GM21619 (cell line): ENCODE data around the gene MRFAP1L1.
"Not testable (repeated sequence)": the region's sequence is repeated elsewhere in the genome, so short reads cannot be mapped to it uniquely, and the experiment has no call there.

Experiments used
- ATAC-seq: cut with Tn5 transposase; IDR thresholded peaks from one replicate; pipeline ENCODE4 v1.9.1; 2021; ENCODE audit not compliant: unreplicated experiment

Gene MRFAP1L1

DNA sequence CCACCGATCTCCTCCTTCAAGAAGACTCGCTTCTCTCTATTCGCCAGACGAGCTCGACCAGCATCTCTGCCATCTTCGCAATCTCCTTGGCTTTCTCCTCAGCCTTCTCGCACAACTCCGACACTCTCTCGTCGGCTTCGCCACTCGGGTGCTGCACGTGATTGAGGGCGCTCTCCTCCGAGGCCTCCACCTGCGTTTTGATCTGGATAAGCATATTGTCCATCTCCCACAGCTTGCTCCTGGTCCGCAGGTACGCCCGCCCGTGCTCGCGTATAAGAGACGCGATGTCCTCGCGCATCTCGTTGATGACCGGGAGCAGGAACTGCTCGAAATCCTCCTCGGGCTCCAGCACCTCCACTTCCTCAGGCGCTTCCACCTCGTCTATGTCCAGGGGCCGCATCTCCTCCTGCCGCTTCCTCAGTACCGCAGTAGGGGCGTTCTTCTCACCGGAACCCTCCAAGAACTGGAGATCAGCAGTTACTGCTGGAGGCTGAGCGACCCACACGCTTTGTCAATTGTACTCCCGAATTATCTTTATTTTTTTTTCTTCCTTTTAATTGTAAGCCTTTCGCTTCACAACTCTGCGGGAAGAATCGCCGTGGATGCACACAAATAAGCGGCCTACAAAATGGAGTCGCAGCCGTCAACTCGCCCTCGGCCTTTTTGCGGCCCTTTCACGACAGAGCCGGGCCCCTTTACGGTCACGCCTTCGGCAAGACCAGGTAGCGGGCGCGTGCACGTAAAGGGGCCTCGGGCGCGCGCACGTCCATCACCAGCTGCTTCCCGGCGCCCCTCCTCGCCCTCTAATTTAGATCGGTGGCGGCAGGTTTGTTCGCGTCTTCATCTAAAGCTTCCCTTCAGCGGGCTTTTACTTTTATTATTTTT is at the start of gene MRFAP1L1:
TSS of gene MRFAP1L1 (minus strand) at position 636 of the 885 bp plus-strand sequence. CDS start at position 400, 236 bp downstream.
- peak; percentile 59 for ATAC-seq

DNA sequence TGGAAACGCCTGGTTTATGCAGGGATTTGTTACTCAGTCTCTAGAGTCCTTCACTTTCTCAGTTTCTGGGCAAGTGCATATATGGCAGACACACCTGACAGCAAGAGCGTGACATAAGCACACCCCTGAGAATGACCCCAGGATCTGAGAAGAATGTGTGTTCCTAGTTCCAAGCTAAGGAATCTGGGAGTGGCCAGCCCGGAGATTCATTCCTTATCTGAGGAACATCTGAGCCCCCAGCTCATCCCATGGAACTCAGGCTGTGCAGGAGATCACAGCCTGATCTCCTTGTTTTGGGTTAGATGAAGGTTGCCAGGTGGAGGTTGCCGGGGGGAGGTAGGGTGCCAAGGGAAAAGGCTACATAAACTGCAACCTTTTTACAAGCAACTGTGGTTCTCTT is 49.1 kb upstream of the MRFAP1L1 start:
- ATAC-seq, result no peak

DNA sequence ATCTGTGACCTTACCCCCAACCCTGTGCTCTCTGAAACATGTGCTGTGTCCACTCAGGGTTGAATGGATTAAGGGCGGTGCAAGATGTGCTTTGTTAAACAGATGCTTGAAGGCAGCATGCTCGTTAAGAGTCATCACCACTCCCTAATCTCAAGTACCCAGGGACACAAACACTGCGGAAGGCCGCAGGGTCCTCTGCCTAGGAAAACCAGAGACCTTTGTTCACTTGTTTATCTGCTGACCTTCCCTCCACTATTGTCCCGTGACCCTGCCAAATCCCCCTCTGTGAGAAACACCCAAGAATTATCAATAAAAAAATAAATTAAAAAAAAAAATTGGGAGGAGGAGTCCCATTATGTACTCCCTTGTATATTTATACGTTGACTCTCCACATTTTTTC is 46.7 kb upstream of the MRFAP1L1 start:
- not testable (repeated sequence) for ATAC-seq

DNA sequence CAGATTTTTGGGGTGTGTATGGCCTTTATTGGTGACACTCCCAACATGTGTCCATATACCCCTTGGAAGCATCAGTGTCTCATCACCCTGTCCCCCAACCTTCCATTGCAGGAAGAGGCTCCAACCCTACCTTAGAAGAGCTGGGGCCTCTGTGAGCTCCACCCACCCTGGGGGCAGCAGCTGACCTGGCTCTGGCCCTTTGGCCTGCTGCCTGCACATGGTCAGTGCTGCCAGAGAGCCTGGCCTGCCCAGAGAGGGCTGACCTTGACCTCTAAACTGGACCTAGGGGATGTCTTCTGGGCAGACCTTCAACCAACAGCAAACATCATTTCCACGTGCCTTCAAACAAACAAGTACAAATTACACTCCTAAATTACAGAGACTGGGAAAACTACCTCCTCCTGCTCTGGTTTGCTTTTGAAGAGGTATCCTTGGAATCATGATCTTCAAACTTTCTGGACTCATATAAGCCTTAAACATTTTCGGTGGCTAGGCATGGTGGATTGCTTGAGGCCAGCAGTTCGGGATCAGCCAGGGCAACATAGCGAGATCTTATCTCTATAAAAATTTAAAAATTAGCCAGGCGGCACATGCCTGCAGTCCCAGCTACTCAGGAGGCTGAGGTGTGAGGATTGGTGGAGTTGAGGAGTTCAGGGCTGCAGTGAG is 45.6 kb upstream of the MRFAP1L1 start:
- ATAC-seq, result no peak

DNA sequence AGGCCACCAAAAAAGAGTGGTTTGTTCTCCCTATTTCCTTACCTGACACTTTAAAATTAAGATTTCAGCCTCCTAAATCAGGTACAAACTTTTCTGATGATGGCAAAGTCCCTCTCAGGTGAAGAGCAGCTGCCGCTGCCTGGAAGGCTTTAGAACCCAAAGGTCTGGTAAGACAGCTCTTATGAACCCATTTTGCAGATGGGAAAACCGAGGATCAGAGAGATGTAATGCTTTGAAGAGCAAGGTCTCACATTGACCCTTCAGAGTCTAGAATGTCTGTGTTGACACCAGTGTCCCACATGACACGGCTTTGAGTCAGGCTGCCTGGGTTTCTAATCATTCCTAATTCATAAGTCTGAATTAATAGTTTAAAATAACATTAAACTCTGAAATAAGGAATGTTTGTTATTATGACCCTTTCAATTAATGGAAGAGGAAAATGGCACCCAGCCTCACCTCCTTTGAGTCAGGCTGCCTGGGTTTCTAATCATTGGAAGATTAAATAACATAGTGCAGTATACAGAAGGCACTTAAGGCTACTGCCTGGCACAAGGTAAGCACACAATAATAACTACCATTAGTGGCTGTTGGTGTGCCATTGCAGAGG is 44.9 kb upstream of the MRFAP1L1 start:
- no peak for ATAC-seq

DNA sequence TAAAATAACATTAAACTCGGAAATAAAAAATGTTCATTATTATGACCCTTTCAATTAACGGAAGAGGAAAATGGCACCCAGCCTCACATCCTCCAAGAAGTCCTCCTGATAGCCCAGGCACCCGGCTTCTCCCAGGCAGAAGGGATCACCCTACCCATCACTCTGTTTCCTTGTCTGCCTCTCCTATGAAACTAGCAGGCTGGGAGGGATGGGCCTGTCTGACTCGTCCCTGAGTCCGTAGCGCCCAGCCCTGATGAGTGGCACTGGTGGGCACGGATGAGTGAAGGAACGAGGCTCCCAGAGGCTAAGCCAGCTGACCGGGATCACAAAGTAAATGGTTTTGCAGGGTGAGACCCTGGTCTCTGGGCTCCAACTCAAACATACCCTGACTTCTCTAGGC is 44.2 kb upstream of the MRFAP1L1 start:
- no peak for ATAC-seq

DNA sequence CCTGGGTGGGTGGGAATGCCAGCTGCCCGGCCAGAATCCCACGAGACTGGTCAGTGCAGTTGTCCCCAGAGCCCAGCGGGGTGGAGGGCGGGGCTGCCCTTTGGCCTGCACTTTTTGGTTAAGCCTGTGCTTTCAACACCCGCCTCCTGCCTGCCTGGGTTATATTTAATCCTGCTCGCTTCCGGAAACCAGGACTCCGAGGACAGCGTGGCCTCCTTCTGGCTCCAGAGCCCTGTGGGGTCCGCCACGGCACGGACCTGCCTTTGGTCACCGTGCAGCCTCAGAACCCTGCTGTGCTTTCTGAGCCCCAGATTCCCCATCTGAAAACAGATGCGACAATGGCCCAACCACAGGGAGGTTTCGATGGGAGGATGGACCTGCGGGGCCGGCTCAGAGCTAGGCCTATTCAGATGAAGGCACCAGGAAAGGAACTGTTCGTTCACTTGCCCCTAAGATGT is 43.5 kb upstream of the MRFAP1L1 start:
- ATAC-seq, result no peak

DNA sequence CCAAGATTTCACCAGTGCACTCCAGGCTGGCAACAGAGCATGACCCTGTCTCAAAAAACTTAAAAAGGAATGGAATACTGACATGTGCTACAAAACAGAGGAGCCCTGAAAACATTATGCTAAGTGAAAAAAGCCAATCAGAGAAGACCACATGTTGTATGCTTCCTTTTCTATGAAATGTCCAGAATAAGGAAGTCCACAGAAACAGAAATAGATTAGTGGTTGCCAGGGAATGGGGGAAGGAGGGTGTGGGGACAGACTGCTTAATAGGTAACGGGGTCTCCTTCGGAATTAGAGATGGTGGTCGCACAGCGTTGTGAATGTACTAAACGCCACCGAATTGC is 42.8 kb upstream of the MRFAP1L1 start:
- ATAC-seq, result no peak

DNA sequence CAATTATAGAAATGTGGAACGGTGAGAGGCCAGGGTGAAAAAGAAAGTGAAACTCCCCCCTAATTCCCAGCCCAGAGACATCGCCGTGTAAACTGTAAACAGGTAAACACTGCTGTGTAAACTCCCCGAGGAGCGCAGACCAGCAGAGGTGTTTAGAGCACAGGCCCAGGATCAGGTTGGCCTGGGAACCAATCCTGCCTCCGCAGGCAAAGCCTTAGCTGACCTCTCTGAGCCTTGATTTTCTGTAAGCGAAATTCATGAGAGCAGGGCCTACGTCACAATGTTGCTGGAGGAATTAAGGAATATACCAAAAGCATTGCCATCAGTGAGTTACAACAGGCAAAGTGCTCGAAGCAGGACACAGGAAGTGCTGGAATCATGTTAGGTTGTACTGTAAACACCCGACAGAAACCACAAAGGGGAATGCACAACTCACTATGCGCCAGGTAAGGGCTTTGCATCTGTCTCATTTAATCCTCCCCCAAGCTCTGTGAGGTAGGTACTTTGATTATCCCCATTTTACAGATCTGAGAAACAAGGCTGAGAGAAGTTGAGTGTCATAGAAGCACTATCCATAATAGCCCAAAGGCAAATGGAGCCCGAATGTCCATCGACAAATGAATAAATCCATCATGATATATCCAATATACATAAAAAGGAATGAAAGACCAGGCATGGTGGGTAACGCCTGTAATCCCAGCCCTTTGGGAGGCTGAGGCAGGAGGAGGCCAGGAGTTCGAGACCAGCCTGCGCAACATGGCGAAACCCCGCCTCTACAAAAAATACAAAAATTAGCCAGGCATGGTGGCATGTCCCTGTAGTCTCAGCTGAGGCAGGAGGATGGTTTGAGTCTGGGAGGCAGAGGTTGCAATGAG is 42.2 kb upstream of the MRFAP1L1 start:
- no peak for ATAC-seq

DNA sequence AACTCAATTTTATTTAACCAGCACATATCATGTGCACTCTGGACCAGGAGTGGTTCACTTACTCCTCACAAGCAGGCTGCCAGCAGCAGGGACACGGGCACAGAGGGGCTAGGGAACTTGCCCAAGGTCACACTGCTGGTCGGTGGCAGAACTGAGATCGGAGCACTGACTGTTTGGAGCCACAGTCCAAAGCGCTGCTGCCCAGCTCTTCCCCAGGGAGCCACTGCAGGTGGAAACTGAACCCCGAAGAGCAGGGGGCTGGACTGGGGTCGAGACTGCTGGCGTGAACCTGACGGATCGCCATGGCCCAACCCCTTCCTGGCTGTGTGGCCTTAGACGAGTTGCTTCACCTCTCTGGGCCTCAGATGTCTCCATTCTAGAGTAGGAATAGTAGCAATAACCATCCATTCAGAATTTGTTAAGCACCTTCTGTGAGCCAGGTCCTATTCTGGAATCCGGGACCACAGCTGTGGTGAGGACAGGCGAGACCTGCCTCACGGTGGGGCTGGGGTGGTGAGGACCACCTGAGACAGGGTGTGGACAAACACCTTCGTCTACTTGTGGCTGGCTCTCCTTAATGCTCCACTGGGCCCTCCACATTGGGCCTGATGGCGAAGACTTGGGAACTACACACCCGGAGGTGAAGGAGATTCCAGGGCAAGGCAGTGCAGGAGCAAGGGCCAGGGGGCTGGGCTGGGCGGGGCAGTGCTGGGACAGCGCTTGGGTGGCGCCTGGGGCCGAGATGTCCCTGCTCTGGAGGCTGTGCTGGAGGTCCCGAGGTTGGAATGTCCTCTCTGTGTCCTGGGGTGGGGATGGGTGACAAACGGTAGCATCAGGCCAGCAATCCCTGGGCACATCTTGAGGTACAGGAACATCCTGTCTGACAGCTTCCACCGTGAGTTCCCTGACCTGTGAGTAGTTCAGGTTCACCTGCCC is 40.9 kb upstream of the MRFAP1L1 start:
- no peak for ATAC-seq

DNA sequence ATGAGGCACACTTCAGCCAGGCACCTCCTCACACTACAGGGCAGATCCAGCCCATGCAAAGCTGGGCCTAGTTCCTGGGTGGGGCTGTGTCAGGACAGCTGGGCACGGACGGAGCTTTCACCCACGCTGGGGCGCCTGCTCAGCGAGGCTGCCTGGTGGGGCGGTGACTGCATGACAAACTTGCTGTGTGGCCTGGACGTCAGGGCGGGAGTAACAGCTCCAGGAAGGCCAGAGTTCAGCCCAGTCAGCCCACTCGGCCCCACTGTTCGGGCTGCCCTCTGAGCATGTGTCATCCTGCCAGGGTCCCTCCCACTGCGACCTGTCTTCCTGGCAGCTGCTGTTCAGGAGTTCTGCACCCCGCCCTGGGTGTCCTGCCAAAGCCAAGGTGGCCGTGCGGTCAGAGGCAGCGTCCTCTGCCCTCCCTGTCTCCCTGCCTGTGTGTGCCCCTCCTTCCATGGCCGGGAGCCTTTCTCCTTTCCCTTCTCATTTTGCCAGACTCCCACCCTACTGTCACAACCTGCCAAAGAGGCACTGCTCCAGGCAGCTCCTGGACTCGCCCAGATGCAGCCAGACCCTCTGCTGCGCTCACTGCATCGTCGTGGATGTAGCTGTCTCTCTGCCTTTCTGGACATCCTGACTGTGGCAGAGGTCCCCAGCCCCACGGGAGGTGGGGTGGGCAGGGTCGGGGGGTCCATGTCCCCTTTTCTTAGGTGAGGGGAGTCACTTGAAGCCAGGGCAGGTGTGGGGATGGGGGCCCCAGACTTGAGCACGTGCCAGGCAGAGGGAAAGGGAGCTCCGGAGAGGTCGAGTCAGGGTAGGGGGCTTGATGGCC is 39.9 kb upstream of the MRFAP1L1 start:
- no peak for ATAC-seq

DNA sequence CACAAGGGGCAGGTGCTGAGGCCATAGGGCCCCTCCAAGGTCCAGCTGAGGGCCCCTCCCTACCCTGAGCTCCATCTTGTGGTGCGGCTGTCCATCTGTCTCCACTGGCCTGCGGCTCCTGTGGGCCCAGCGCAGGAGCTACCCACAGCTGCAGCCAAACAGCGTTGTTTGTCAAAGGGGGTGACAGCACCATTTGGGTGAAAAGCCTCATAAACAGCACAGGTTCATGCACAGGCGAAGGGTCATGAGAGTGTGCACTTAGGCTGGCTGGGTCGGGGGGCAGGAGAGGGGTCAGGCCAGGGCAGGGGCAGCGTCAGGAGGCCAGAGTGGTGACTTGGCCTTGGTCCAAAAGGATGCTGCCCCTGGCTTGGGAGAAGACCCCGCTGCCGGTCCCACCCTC is 38.6 kb upstream of the MRFAP1L1 start:
- no peak for ATAC-seq

DNA sequence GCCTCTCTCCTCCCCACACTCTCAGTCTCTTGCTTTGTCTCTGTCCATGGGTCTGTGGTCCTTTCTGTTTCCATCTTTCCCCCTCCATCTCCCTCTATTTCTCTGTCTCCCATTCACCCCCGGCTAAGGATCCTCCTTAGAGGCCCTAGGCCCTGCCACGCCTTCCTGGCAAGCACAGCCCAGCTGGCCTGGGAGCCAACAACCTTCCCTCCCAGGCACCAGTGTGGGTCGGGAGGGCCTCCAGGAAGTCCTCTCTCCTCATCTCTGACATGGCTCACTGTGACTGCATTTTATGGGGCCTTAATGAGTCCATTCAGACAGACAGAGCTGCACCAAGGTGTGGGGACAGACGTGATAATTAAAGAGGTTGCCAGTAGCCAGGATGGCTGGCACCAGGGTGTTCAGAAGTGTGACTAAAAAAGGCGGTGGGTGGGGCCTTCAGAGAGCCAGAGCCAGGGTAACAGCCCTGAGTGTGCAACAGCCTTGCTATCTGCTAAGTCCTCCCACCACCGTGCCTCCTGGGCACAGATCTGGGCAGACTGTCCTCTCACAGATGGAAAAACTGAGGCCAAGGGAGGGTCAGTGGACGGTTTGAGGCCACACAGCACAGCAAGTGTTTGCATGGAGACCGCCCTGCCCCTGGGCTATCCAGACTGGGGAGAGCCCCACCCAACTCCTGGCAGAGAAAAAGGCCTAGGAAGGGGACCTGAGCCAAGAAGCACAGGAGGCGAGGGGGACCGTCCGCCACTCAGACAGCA is 37.8 kb upstream of the MRFAP1L1 start:
- ATAC-seq, result no peak

DNA sequence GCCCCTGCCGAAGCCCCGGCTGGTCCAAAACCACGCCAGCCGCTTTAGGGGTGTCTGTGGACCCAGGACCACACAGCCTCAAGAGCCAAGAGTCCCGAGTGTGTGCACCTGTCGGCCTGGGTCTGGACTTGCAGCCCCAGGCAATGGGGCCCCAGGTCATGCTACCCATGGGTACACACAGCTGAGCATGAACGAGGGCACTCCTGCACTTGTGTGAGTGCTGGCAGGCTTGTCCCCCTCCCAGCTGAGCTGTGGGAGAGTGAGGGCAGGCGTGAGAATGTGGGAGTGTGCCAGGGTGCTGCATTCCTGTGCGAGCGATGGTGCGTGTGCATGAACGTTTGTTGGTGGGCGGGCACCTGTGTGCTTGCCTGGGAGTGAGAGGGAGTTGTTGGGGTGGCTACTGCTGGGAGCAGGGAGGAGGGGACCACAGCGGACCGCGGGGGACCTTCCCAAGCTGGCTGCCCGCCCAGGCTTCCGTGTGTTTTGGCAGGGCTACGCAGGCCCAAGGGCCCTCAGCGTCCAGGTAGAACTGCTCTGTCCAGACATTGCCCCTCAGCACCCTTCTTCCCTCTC is 37.1 kb upstream of the MRFAP1L1 start:
- no peak for ATAC-seq

DNA sequence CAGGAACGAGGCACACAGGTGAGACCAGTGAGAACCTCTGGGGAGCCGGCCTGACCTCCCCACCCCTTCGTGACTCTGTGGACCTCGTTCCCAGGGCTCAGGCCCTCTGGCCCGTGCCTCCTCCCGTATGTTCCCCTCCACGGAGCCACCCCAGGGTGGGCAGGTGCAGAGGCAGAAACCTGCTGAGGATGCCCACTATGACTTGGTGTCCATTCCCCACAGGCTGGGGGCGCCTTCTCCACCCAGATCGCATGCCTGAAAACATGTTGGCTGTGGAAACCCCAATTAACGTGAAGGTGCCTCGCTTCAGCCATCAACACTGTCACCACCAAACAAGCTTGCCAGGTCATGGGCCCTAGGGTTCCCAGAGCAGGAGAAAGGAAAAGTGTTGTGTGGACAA is 33.3 kb upstream of the MRFAP1L1 start:
- no peak for ATAC-seq

DNA sequence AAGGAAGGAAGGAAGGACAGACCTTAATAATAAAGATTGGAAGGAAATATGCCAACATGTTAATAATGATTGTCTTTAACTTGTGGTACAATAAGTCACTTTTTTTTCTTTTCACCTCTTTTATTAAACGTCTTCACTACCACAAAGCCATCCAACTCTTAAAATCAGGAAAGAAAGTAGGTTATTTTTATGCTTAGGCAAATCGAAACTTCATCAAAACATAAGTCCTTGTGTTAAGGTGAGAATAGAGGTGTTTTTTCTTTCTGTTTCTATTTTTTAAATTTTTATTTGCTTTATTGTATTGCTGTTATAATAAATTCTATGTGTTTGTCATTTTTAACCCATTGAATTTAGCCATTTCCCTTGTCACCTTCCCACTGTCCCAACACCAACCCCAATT is 32.8 kb upstream of the MRFAP1L1 start:
- no peak for ATAC-seq

DNA sequence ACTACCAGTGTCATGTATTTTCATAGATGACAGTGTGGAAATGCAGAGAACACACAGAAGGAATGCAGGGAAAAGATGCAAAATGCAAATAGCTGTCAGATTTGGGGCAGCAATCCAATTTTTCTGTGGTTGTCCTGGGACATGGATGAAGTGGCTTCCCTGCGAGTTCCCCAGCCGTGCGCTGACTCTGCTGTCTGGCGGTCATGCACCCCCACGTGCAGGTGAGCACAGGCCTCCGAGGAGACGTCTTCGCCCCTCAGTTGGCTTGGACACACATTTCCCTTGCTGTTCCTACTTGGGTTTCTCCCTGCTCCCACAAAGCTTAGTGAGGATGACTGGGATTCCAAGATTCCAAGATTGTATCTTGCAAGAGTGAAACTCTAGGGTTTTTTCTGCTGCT is 30.7 kb upstream of the MRFAP1L1 start:
- ATAC-seq, result no peak

DNA sequence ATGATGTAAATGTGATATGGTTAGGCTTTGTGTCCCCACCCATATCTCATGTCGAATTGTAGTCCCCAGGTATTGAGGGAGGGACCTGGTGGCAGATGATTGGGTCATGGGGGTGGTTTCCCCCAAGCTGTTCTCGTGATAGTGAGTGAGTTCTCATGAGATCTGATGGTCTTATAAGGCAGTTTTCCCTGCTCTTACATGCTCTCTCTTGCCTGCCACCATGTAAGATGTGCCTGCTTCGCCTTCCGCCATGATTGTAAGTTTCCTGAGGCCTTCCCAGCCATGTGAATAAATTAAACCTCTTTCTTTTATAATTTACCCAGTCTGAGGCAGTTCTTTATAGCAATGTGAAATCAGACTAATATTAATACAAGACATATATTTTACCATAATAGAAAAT is 30.3 kb upstream of the MRFAP1L1 start:
- no peak for ATAC-seq
